Ascending aorta (tissue), 2 donors: ENCODE results near the gene UBE3B. TPM values are rescaled to one million over a fixed set of nuclear protein-coding genes. Genes with fewer than 3 reads are reported as not detected.

Source experiments
- DNase-seq, 2 donors: peaks; one replicate each; pipeline ENCODE4 v3.0.0-alpha.2; 2019; ENCODE audit warnings: low spot score in 2 of 2
- H3K27ac ChIP-seq, 2 donors: fragments of 200-600 bp; sonication (generic); one replicate each; pipeline ENCODE4 v1.5.1; 2016 to 2017; ENCODE audit warnings: mild to moderate bottlenecking in 1 of 2
- H3K27me3 ChIP-seq: fragments of 200-600 bp; sonication (generic); one replicate; pipeline ENCODE4 v1.5.1; 2017
- H3K36me3 ChIP-seq, 2 donors: fragments of 200-600 bp; sonication (generic); one replicate each; pipeline ENCODE4 v1.5.1; 2016
- H3K4me1 ChIP-seq, 2 donors: fragments of 200-600 bp; sonication (generic); one replicate each; pipeline ENCODE4 v1.5.1; 2016 to 2017; ENCODE audit warnings: mild to moderate bottlenecking in 1 of 2
- H3K4me3 ChIP-seq, 2 donors: fragments of 200-600 bp; sonication (generic); one replicate each; pipeline ENCODE4 v1.5.1; 2016 to 2017; ENCODE audit warnings: mild to moderate bottlenecking in 1 of 2
- H3K9me3 ChIP-seq, 2 donors: fragments of 200-600 bp; sonication (generic); one replicate each; pipeline ENCODE4 v1.5.1; 2016
- intact Hi-C: fragments of 100-400 bp; cut with DNase I; formaldehyde crosslinking; loops from one replicate; pipeline ENCODE4 v1.15.1; 2023
- total RNA-seq: library from RNA; depleted of rRNA; stranded (reverse); fragments of >200 nt; gene quantifications from one replicate; pipeline ENCODE4 v1.1.0, GENCODE V29; 2016
- TF ChIP-seq, protein P1 (sequence below), 3 experiments: fragments of 200-600 bp in 2 of 3; fragments of 450-650 bp in 1 of 3; sonication (generic) in 2 of 3; IDR thresholded peaks; one replicate each; pipeline ENCODE4 v1.5.1; 2016 to 2019; ENCODE audit warnings: antibody characterized with exemption in 3 of 3, mild to moderate bottlenecking in 1 of 3, moderate library complexity in 1 of 3

UBE3B gene
- total RNA-seq, 1 donor from 2014 or later: 19.1 TPM

DNA sequence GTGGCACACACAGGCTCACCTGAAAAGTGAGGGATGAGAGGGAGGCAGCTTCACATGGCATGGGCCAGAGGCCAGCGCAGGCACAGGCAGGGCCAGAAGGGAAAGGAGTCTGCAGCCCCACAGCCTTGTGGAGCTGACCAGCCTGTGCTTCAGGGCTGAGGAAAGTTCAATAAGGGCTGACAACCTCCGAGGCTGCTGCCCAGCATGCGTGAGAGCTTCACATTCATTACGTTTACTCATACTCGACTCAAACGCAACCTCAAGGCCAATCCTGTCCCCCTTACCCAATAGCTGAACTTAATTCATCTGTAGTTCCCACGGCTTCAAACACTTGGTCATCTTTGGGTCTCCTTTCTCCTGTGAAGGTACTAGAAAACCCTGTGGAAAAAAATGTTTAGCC, 91.1 kb downstream of the UBE3B start:
- no peak for DNase-seq
- Histone ChIP-seq H3K36me3 (peaks cover 25 to 54% of the 10 kb centered on the region in 2 donors), H3K27me3 (no peaks in the 10 kb centered on the region), H3K4me1 (peaks cover 0 to 3% of the 10 kb centered on the region in 2 donors), H3K27ac (no peak overlapping the region), H3K4me3 (no peak overlapping the region), H3K9me3 (no peaks in the 10 kb centered on the region)
- intact Hi-C loops: no loop called here
- TF ChIP-seq, protein P1, sequence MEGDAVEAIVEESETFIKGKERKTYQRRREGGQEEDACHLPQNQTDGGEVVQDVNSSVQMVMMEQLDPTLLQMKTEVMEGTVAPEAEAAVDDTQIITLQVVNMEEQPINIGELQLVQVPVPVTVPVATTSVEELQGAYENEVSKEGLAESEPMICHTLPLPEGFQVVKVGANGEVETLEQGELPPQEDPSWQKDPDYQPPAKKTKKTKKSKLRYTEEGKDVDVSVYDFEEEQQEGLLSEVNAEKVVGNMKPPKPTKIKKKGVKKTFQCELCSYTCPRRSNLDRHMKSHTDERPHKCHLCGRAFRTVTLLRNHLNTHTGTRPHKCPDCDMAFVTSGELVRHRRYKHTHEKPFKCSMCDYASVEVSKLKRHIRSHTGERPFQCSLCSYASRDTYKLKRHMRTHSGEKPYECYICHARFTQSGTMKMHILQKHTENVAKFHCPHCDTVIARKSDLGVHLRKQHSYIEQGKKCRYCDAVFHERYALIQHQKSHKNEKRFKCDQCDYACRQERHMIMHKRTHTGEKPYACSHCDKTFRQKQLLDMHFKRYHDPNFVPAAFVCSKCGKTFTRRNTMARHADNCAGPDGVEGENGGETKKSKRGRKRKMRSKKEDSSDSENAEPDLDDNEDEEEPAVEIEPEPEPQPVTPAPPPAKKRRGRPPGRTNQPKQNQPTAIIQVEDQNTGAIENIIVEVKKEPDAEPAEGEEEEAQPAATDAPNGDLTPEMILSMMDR (IDR thresholded peaks at IDR 0.05): no peak

- DNase-seq: no peak
- no peak overlapping the region for H3K27ac ChIP-seq
- intact Hi-C loops: loop anchor here (10.0 kb wide), 4 partner anchors 97 to 1963 kb away; partner anchors contain the start of genes FICD, KCTD10 and UBE3B
- H3K36me3 ChIP-seq: peaks cover 17 to 34% of the 10 kb centered on the region in 2 donors
- H3K27me3 ChIP-seq: no peaks in the 10 kb centered on the region
- TF ChIP-seq, protein P1 (IDR thresholded peaks at IDR 0.05): no peak
- H3K4me1 ChIP-seq: peaks cover 0 to 12% of the 10 kb centered on the region in 2 donors
- H3K4me3 ChIP-seq: no peak overlapping the region
- H3K9me3 ChIP-seq: no peaks in the 10 kb centered on the region
These were observed 94.5 kb downstream of the UBE3B start for GRCh38 chr12:109571773-109572505.

GRCh38 chr12:109572506-109572845, 95.0 kb downstream of the UBE3B start:
- Histone ChIP-seq H3K9me3 (no peaks in the 10 kb centered on the region), H3K4me3 (peak overlapping the region; percentile 68 to 78), H3K27me3 (no peaks in the 10 kb centered on the region), H3K4me1 (peaks cover 0 to 12% of the 10 kb centered on the region in 2 donors), H3K27ac (peak overlapping the region in 1 of 2 donors; percentile 64), H3K36me3 (peaks cover 21 to 33% of the 10 kb centered on the region in 2 donors)
- no peak for DNase-seq
- intact Hi-C loops: loop anchor here (10.0 kb wide), 4 partner anchors 98 to 1962 kb away; partner anchors contain the start of genes FICD, KCTD10 and UBE3B
- TF ChIP-seq, protein P1 (IDR thresholded peaks at IDR 0.05): no peak

DNA sequence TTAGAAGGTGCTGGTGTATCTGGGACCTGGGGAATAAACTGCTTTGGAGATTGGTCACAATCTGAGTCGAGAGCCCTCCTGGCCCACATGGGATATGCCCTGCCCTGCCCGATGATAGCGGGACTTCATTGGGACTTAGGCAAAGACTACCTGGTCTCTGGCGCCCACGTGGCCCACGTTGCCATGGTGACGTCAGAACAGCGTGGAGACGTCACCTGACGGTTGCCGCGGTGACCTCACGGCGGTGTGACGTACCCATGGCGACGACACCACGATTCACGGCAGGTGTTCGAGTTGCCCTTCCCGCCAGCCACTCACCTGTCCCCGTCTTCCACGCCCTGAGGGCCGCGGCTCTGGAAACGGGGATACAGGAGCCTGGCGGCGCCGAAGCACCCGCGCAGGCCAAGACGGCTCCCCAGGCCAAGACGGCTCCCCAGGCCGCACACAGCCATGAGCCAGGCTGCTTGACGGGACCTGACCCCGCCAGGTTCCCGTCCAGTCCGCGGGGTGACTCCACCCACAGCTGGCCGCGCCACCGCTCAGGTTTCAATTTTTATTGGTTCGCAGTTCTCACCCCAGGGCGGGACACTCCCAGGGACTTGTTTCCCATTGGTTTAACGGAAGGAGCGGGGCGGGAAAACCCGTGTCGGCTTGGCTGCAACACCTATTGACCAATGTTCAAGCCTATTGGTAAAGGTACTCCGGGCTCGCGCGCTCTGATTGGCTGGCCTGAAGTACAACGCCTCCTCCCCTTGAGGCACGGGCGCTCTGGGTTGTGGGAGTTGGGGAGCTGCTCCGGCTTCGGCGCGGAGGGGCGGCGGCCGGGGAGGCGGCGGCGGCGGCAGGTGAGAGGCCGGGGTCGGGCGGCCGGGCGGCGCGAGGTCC, 95.8 kb downstream of the UBE3B start, which contains the start of the genes MMAB and MVK:
Gene MMAB (minus strand): TSS at position 476 of the 885 bp plus-strand sequence. CDS start 24 bp downstream, at position 452.
Gene MVK (plus strand): TSS at position 766 of the 885 bp plus-strand sequence. CDS start 1,029 bp downstream, outside the sequence.
- Histone ChIP-seq H3K4me1 (peaks cover 0 to 12% of the 10 kb centered on the region in 2 donors), H3K4me3 (peak within 1 kb of the TSS; percentile 68 to 78), H3K27ac (peak within 1 kb of the TSS; percentile 64 to 78), H3K36me3 (peaks cover 22 to 33% of the 10 kb centered on the region in 2 donors), H3K9me3 (no peaks in the 10 kb centered on the region), H3K27me3 (no peaks in the 10 kb centered on the region)
- TF ChIP-seq, protein P1 (IDR thresholded peaks at IDR 0.05): no peak
- peak; percentile 99 to 100 for DNase-seq
- intact Hi-C loops: loop anchor here (1.0 to 10.0 kb wide), 6 partner anchors 98 to 1962 kb away; partner anchors contain the start of genes FAM222A, FICD, GLTP and KCTD10

GRCh38 chr12:109573914-109574244, 96.4 kb downstream of the UBE3B start:
- Histone ChIP-seq H3K27me3 (no peaks in the 10 kb centered on the region), H3K4me1 (peaks cover 0 to 12% of the 10 kb centered on the region in 2 donors), H3K27ac (no peak overlapping the region), H3K9me3 (no peaks in the 10 kb centered on the region), H3K4me3 (peak overlapping the region; percentile 68 to 78), H3K36me3 (peaks cover 23 to 35% of the 10 kb centered on the region in 2 donors)
- no peak for DNase-seq
- TF ChIP-seq, protein P1 (IDR thresholded peaks at IDR 0.05): no peak
- intact Hi-C loops: loop anchor here (1.0 to 10.0 kb wide), 6 partner anchors 99 to 1961 kb away; partner anchors contain the start of genes FAM222A, FICD, GLTP and KCTD10
